IPS DF 6.9 (cell line): ENCODE measurements around the gene CA10.
A peak's percentile ranks its signal among the peaks of the same experiment; 100 is the strongest.

Experiments
- DNase-seq: peaks from one replicate; pipeline ENCODE4 v3.0.0-alpha.2; 2013; ENCODE audit warnings: low read depth, low spot score
- H3K27ac ChIP-seq: one replicate; pipeline ENCODE4 v1.5.1; 2013; ENCODE audit warnings: low read length, control low read depth
- H3K27me3 ChIP-seq: 2 replicates; pipeline ENCODE4 v1.6.1; 2013; ENCODE audit warnings: mild to moderate bottlenecking, low read length; ENCODE audit not compliant: control insufficient read depth, insufficient read depth
- H3K36me3 ChIP-seq: 2 replicates; pipeline ENCODE4 v1.6.1; 2013; ENCODE audit warnings: low read length; ENCODE audit not compliant: control insufficient read depth, insufficient read depth
- H3K4me1 ChIP-seq: 2 replicates; pipeline ENCODE4 v1.6.1; 2013; ENCODE audit warnings: low read length; ENCODE audit not compliant: control insufficient read depth, insufficient read depth
- H3K4me3 ChIP-seq: 2 replicates; pipeline ENCODE4 v1.5.1; 2013; ENCODE audit warnings: mild to moderate bottlenecking, low read length
- H3K9me3 ChIP-seq: 2 replicates; pipeline ENCODE4 v1.6.1; 2013; ENCODE audit warnings: low read length, inconsistent platforms; ENCODE audit not compliant: control insufficient read depth, insufficient read depth
- WGBS: extraction: QIAGEN DNeasy Blood & Tissue Kit; methylation state at CpG from one replicate; pipeline ENCODE4 v1.1.7; 2013; ENCODE audit warnings: mixed read lengths, missing lambda C conversion rate; ENCODE audit not compliant: insufficient read length, insufficient coverage; 5-methylcytosine and 5-hydroxymethylcytosine counted together

CA10 gene

GRCh38 chr17:52158450-52159042 is at the start of gene CA10:
CA10 (minus strand) TSS chr17:52158714.
- no peaks in the 10 kb centered on the region for H3K4me1 ChIP-seq
- no peaks in the 10 kb centered on the region for H3K9me3 ChIP-seq
- DNase-seq, result no peak
- no CpG with 5 or more reads among the region's 52 CpGs for WGBS
- H3K27ac ChIP-seq, result no peak within 1 kb of the TSS
- H3K27me3 ChIP-seq, result peaks cover 32% of the 10 kb centered on the region
- H3K36me3 ChIP-seq, result no peaks in the 10 kb centered on the region
- peak within 1 kb of the TSS; percentile 50; the same call in 1 of the 2 replicates for H3K4me3 ChIP-seq

GRCh38 chr17:52207796-52208195 is 49.3 kb upstream of the CA10 start:
- WGBS, result no CpG with 5 or more reads among the region's 2 CpGs
- Histone ChIP-seq H3K36me3 (no peaks in the 10 kb centered on the region), H3K9me3 (no peaks in the 10 kb centered on the region), H3K27ac (no peak overlapping the region), H3K4me3 (no peak overlapping the region), H3K27me3 (no peaks in the 10 kb centered on the region), H3K4me1 (no peaks in the 10 kb centered on the region)
- no peak for DNase-seq

- no peak overlapping the region for H3K27ac ChIP-seq
- no peak for DNase-seq
- H3K36me3 ChIP-seq, result no peaks in the 10 kb centered on the region
- no peaks in the 10 kb centered on the region for H3K27me3 ChIP-seq
- no peak overlapping the region for H3K4me3 ChIP-seq
- no CpG with 5 or more reads among the region's 2 CpGs for WGBS
- no peaks in the 10 kb centered on the region for H3K9me3 ChIP-seq
- H3K4me1 ChIP-seq, result no peaks in the 10 kb centered on the region
Measured at GRCh38 chr17:52202520-52203080, 44.1 kb upstream of the CA10 start.

DNA sequence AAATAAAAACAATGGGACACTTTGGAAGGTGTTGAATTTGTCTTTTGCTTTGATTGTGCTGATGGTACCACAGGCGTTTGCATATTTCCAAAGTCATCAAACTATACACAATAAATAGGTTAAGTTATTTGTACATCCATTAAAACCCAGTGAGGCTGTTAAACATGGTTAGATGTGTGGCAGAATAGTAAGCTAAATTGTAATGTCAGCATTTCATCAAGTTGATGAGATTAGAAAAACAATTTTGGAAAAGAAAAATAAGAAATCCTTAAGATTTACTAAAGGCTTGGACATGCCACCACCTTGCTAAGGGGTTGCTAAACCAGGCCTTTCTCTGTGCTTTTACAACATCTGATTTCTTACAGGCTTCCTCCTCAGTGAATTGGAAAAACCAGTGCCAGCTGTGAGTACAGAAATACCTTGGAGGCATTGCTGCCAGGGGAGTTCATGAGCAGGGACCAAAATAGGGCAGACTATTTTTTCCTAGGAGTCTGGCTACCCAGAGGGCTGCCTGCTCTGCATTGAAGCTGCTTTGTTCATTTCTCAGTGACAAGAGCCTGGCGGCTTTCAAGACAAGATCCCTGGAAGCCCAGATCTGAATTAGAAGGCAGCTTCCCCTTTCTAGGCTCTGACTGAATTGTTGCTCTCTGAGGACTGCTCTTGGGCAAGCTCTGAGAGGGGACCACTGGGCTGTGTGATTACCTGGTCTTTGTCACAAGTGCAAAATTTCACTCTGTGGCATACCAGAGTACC is 43.4 kb upstream of the CA10 start:
- no peaks in the 10 kb centered on the region for H3K36me3 ChIP-seq
- WGBS, result no CpG with 5 or more reads among the region's 2 CpGs
- no peaks in the 10 kb centered on the region for H3K27me3 ChIP-seq
- no peak overlapping the region for H3K27ac ChIP-seq
- no peaks in the 10 kb centered on the region for H3K9me3 ChIP-seq
- no peak for DNase-seq
- no peak overlapping the region for H3K4me3 ChIP-seq
- no peaks in the 10 kb centered on the region for H3K4me1 ChIP-seq

- no peak for DNase-seq
- H3K4me3 ChIP-seq, result no peak overlapping the region
- H3K27me3 ChIP-seq, result no peaks in the 10 kb centered on the region
- H3K4me1 ChIP-seq, result no peaks in the 10 kb centered on the region
- no CpG with 5 or more reads among the region's 2 CpGs for WGBS
- no peaks in the 10 kb centered on the region for H3K36me3 ChIP-seq
- H3K27ac ChIP-seq, result no peak overlapping the region
- no peaks in the 10 kb centered on the region; the same call in 1 of the 2 replicates for H3K9me3 ChIP-seq
Measured at GRCh38 chr17:52191491-52191890, 33.0 kb upstream of the CA10 start.

- DNase-seq, result no peak
- H3K36me3 ChIP-seq, result no peaks in the 10 kb centered on the region
- no peak overlapping the region for H3K27ac ChIP-seq
- no CpG with 5 or more reads among the region's 3 CpGs for WGBS
- H3K9me3 ChIP-seq, result no peaks in the 10 kb centered on the region
- H3K4me3 ChIP-seq, result no peak overlapping the region
- no peaks in the 10 kb centered on the region; the same call in 1 of the 2 replicates for H3K4me1 ChIP-seq
- no peaks in the 10 kb centered on the region for H3K27me3 ChIP-seq
Measured at GRCh38 chr17:52181782-52182181, 23.3 kb upstream of the CA10 start.

GRCh38 chr17:52178012-52178411 is 19.5 kb upstream of the CA10 start:
- no peaks in the 10 kb centered on the region for H3K27me3 ChIP-seq
- no peak overlapping the region for H3K27ac ChIP-seq
- H3K4me3 ChIP-seq, result no peak overlapping the region
- WGBS, result no CpG with 5 or more reads among the region's 5 CpGs
- DNase-seq, result no peak
- H3K4me1 ChIP-seq, result no peaks in the 10 kb centered on the region; the same call in 1 of the 2 replicates
- no peaks in the 10 kb centered on the region for H3K36me3 ChIP-seq
- no peaks in the 10 kb centered on the region for H3K9me3 ChIP-seq

GRCh38 chr17:52170963-52171572 is 12.6 kb upstream of the CA10 start:
- WGBS, result no CpG with 5 or more reads among the region's 1 CpG

GRCh38 chr17:52160136-52160567 is 1.6 kb upstream of the CA10 start:
- no peaks in the 10 kb centered on the region for H3K4me1 ChIP-seq
- H3K27ac ChIP-seq, result no peak overlapping the region
- no peaks in the 10 kb centered on the region for H3K36me3 ChIP-seq
- peak overlapping the region; percentile 5; the same call in 1 of the 2 replicates for H3K4me3 ChIP-seq
- H3K9me3 ChIP-seq, result no peaks in the 10 kb centered on the region
- WGBS, result no CpG with 5 or more reads among the region's 17 CpGs
- no peak for DNase-seq
- peaks cover 32% of the 10 kb centered on the region for H3K27me3 ChIP-seq

More at GRCh38 chr17:52170963-52171572, 12.6 kb upstream of the CA10 start:
- H3K36me3 ChIP-seq, result no peaks in the 10 kb centered on the region
- no peaks in the 10 kb centered on the region for H3K27me3 ChIP-seq
- H3K4me3 ChIP-seq, result no peak overlapping the region
- H3K27ac ChIP-seq, result no peak overlapping the region
- DNase-seq, result no peak
- H3K9me3 ChIP-seq, result no peaks in the 10 kb centered on the region
- H3K4me1 ChIP-seq, result no peaks in the 10 kb centered on the region
